ENCODE results near the gene SEPTIN3.
"Not testable (repeated sequence)": the region's sequence is repeated elsewhere in the genome, so short reads cannot be mapped to it uniquely, and the experiment has no call there.

SEPTIN3 gene

GRCh38 chr22:41943661-41944209 lies 25.5 kb upstream of the SEPTIN3 start:
- no peak for DNase-seq (ENCODE audit: low read depth)
- TF ChIP-seq CTCF (conservative IDR thresholded peaks at IDR 0.05; ENCODE audit: low read depth, low read length), result no peak
- no peak overlapping the region for H3K4me3 ChIP-seq (ENCODE audit: low read depth, low read length)

GRCh38 chr22:41946629-41947423 lies 22.4 kb upstream of the SEPTIN3 start, which contains the start of gene CENPM:
Gene CENPM (minus strand): TSS chr22:41947152. CDS start chr22:41947076, 76 bp downstream.
- peak; percentile 95 for DNase-seq (ENCODE audit: low read depth)
- H3K4me3 ChIP-seq (ENCODE audit: low read depth, low read length), result peak within 1 kb of the TSS; percentile 95
- TF ChIP-seq CTCF (conservative IDR thresholded peaks at IDR 0.05; ENCODE audit: low read depth, low read length), result no peak

- peak overlapping the region; percentile 95 for H3K4me3 ChIP-seq (ENCODE audit: low read depth, low read length)
- TF ChIP-seq CTCF (conservative IDR thresholded peaks at IDR 0.05; ENCODE audit: low read depth, low read length), result no peak
- DNase-seq (ENCODE audit: low read depth), result no peak
Observed at GRCh38 chr22:41947424-41948080, 21.7 kb upstream of the SEPTIN3 start.

GRCh38 chr22:41948142-41948541 lies 21.1 kb upstream of the SEPTIN3 start:
- no peak for TF ChIP-seq CTCF (conservative IDR thresholded peaks at IDR 0.05; ENCODE audit: low read depth, low read length)
- no peak overlapping the region for H3K4me3 ChIP-seq (ENCODE audit: low read depth, low read length)
- DNase-seq (ENCODE audit: low read depth), result no peak

- H3K4me3 ChIP-seq (ENCODE audit: low read depth, low read length); DNase-seq (ENCODE audit: low read depth): not testable (repeated sequence)
Observed at GRCh38 chr22:41948928-41949296, 20.3 kb upstream of the SEPTIN3 start.

- no peak overlapping the region for H3K4me3 ChIP-seq (ENCODE audit: low read depth, low read length)
- TF ChIP-seq CTCF (conservative IDR thresholded peaks at IDR 0.05; ENCODE audit: low read depth, low read length), result no peak
- DNase-seq (ENCODE audit: low read depth), result no peak
Observed at GRCh38 chr22:41949297-41949965, 19.8 kb upstream of the SEPTIN3 start.

GRCh38 chr22:41951898-41952474 lies 17.3 kb upstream of the SEPTIN3 start, which contains the start of gene SMIM45:
Gene SMIM45 (plus strand): TSS chr22:41952150.
- no peak within 1 kb of the TSS for H3K4me3 ChIP-seq (ENCODE audit: low read depth, low read length)
- no peak for TF ChIP-seq CTCF (conservative IDR thresholded peaks at IDR 0.05; ENCODE audit: low read depth, low read length)
- no peak for DNase-seq (ENCODE audit: low read depth)
